Measurements from ENCODE around the gene BRMS1L.

Gene BRMS1L

DNA sequence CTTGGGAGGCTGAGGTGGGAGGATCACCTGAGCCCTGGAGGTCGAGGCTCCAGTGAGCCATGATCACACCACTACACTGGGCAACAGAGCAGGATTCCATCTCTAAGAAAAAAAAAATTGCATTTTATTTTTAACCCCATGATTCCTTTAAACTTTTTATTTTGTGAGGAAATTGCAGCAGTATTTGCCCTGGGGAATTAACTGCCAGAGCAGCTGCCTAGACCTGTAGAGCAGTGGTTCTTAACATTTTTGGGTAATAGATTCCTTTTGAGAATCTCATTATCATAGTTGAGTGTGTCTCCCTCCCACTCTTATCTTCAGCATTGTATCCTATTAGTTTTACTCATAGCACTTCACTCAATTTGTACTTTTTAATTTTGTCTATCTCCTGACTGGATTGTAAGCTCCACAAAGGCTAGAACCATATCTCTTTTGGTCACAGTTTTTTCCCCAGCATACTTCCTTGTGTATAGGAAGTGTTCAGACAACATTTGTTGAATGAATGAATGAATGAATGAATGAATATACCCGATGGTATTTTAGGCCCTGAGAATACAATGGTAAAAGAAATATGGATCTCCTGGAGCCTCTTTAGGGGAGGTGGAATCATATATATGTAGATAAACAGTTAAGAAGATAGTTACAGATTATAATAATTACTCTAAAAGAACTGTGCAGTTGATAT, 40.6 kb downstream of the BRMS1L start:
- no peak for DNase-seq

GRCh38 chr14:35867280-35867629, 41.1 kb downstream of the BRMS1L start:
- no peak for DNase-seq

DNA sequence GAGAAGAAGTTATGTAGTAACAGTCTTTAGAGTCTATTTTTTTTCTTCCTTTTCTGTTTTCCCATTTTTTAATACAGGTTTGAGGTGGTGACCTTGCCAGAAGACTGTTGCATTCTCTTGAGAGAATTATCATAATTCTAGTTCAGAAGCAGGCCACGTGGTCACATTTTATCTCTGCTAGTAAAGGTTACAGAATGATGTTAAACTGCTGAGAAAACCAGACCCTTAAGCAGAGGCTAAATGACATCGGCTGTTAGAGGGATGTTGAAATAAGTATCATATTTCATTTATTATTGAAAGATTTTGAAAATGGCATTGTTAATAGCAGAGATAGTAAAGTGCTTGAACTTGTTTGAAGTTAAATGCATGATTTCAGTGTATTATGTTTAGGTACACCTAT, 49.2 kb downstream of the BRMS1L start:
- no peak for DNase-seq

- no peak for DNase-seq
Measured at GRCh38 chr14:35877276-35877675, 51.1 kb downstream of the BRMS1L start.

- no peak for DNase-seq
Measured at GRCh38 chr14:35878272-35879150, 52.4 kb downstream of the BRMS1L start.

GRCh38 chr14:35879151-35879648, 53.1 kb downstream of the BRMS1L start:
- no peak for DNase-seq

DNA sequence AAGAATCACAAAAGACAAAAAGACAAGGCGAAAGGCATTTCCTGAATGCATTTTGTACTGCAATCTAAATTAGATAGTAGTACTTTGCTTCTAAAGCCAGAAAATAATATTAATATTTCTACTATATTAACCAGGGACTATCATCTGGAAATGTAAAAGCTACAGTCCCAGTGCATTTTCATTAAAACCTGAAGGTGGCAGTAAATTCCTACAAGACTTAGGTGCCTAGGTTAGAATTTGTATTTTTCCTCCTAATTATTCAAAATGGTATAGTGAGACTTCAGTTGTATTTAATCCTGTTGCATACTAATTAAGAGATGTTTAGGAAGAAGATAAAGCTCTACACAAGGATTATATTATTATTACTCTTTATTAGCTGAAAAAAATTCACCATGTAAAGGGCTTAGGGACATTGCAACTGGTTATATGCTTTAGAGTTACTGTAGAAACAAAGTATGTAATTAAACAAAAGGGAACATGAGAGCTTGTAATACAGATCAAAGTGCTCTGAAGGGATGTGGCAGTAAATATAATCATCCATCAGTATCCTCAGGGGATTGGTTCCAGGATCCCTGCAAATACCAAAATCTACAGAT, 53.6 kb downstream of the BRMS1L start:
- no peak for DNase-seq

DNA sequence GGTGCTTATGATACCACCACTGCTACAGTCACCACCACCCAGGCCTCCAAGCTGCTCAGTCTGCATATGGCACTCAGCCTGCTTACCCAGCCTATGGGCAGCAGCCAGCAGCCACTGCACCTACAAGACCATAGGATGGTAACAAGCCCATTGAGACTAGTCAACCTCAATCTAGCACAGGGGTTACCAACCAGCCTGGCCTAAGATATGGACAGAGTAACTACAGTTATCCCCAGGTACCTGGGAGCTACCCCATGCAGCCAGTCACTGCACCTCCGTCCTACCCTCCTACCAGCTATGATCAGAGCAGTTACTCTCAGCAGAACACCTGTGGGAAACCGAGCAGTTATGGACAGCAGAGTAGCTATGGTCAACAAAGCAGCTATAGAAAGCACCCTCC, 55.1 kb downstream of the BRMS1L start:
- no peak for DNase-seq

- DNase-seq = no peak
Measured at GRCh38 chr14:35883677-35884293, 57.6 kb downstream of the BRMS1L start.

DNA sequence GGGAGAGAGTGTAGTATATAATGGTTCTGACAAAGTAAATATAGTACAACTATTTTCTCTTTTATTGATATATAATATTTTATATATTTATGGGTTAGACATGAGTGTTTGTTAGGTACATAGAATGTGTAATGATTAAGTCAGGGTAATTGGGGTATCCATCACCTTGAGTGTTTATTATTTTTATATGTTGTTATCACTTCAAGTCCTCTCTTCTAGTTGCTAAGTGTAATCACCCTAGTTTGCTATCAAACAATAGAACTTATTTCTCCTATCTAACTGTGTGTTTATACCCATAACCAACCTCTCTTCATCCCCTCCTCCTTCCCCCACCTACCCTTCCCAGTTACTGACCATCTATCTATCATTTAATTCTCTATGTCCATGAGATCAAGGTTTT, 64.2 kb downstream of the BRMS1L start:
- no peak for DNase-seq

GRCh38 chr14:35895256-35895655, 69.1 kb downstream of the BRMS1L start:
- no peak for DNase-seq

DNA sequence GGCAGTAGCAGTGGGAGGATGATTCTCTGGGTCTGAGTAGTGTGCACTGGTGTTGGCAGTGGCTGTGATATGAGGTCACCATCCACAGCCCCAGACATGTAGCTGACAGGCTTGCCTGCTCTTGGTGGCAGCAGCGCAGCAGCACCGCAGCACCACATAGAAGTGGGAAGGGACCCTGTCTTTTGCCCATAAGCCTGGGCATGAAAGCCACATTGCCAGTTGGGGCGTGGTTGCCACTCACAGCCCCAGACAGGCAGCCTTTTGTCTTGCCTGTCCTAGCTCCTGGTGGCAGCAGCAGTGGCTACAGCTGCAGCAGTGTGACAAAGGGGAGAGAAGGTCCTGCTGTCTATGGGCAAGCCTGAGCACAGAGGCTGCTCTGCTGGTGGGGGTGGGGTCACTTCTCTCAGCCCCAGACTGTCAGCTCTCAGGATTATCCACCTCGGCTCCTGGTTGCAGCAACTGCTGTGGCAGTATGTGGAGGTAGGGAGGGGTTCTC, 71.5 kb downstream of the BRMS1L start:
- DNase-seq = no peak

GRCh38 chr14:35898217-35898775, 72.2 kb downstream of the BRMS1L start:
- DNase-seq = no peak

GRCh38 chr14:35900741-35901140, 74.6 kb downstream of the BRMS1L start:
- no peak for DNase-seq

- DNase-seq = no peak
Measured at GRCh38 chr14:35909665-35910064, 83.5 kb downstream of the BRMS1L start.

- no peak for DNase-seq
Measured at GRCh38 chr14:35910191-35910590, 84.1 kb downstream of the BRMS1L start.

GRCh38 chr14:35911097-35911496, 85.0 kb downstream of the BRMS1L start:
- DNase-seq = no peak

GRCh38 chr14:35915185-35915584, 89.0 kb downstream of the BRMS1L start:
- no peak for DNase-seq

DNA sequence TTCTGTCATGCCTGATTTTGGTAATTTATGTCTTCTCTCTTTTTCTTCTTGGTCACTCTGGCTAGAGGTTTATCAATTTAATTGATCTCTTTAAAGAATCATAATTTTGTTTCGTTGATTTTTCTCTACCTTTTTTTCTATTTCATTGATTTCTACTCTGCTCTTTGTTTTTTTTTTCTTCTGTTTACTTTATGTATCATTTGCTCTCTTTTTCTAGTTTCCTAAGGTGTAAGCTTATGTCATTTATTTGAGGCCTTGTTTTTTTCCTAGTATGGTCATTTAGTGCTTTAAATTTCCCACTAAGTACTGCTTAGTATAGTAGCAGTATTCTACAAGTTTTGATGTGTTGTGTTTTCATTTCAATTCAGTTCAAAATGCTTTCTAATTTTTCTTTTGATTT, 89.6 kb downstream of the BRMS1L start:
- DNase-seq = no peak
